ENCODE results near the gene MED13L. TPM values are rescaled to one million over a fixed set of nuclear protein-coding genes. Genes with fewer than 3 reads are reported as not detected.

Gene MED13L
- total and polyA plus RNA-seq, 2 donors (not counting 3 experiments of a cell fraction or from before 2014, with no cell fraction given) = 27.4 to 93.6 TPM

DNA sequence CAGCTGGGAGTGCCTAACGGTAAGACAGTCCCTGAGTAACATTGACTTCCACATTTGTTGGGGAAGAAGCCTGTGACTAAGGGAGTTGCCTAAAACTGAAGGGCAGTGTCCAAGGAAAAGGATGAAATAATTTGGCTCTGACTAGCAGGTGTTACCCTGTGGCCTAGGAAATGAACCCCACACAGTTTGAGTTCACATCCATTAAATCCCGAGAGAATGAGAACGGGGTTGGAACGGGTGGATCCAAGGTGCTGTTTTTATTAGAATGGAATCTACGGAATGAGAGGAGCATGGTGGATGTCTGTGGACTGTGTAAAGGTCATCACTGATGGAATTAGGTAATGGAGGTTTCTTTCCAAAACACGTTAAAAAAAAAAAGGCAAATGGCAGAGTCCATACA lies 324.0 kb downstream of the MED13L start:
- Histone ChIP-seq H3K4me2 (ENCODE audit: insufficient read depth, low read length) (no peak overlapping the region), H2AFZ (ENCODE audit: low read depth, low read length) (no peak overlapping the region), H3K4me1 (ENCODE audit: control insufficient read depth, extremely low read depth, insufficient read depth, low read length) (no peaks in the 10 kb centered on the region), H3K9me3 (replicated peaks; ENCODE audit: control insufficient read depth, insufficient read depth, low read length) (no peaks in the 10 kb centered on the region), H3K4me3 (replicated peaks in 1 of 3; ENCODE audit: insufficient read depth in 1 of 3, low read depth in 1 of 3, low read length in 3 of 3) (no peak overlapping the region), H3K27ac (ENCODE audit: insufficient read depth, low read depth, low read length) (no peak overlapping the region), H3K27me3 (ENCODE audit: control insufficient read depth in 2 of 2, insufficient read depth in 2 of 2, low read length in 2 of 2) (no peaks in the 10 kb centered on the region), H4K20me1 (replicated peaks; ENCODE audit: control insufficient read depth, extremely low read depth, insufficient read depth, low read length) (no peaks in the 10 kb centered on the region), H3K36me3 (ENCODE audit: control insufficient read depth in 2 of 2, extremely low read depth in 1 of 2, insufficient read depth in 2 of 2, low read length in 2 of 2) (peaks cover 3 to 4% of the 10 kb centered on the region in 2 experiments), H3K79me2 (ENCODE audit: control insufficient read depth, insufficient read depth, low read length) (no peaks in the 10 kb centered on the region), H3K9me1 (replicated peaks; ENCODE audit: control insufficient read depth, extremely low read depth, insufficient read depth, low read length) (no peaks in the 10 kb centered on the region), H3K9ac (replicated peaks; ENCODE audit: extremely low read depth, insufficient read depth, low read length) (no peak overlapping the region)
- dilution Hi-C loops (cut with MboI; ENCODE audit: extremely low pct_ligation_motif_present, low sequenced_read_pairs) (no loop called here), intact Hi-C loops (cut with micrococcal nuclease) (no loop called here)
- CTCF ChIA-PET = interaction anchor here (0.7 kb wide), 1 partner anchor 1973 kb away, joined by 3 read pairs; no protein-coding TSS in a partner anchor
- BruUV-seq (replicated peaks) = no TSS peak
- TF ChIP-seq FOS (IDR thresholded peaks at IDR 0.05; ENCODE audit: borderline replicate concordance, insufficient read depth, low read length) = no peak
- TF ChIP-seq EZH2 (IDR thresholded peaks at IDR 0.05; ENCODE audit: borderline replicate concordance, low read depth, low read length, severe bottlenecking) = no peak
- no peak for TF ChIP-seq GATA2 (IDR thresholded peaks at IDR 0.05; ENCODE audit: insufficient read depth, insufficient read length, low read depth, low read length)
- TF ChIP-seq, protein P1, sequence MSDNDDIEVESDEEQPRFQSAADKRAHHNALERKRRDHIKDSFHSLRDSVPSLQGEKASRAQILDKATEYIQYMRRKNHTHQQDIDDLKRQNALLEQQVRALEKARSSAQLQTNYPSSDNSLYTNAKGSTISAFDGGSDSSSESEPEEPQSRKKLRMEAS (IDR thresholded peaks at IDR 0.05; ENCODE audit: insufficient read depth, insufficient read length) = no peak
- POLR2A ChIA-PET = no interaction called here
- no peak for FAIRE-seq
- DNase-seq (ENCODE audit: low read depth, low spot score) = no peak

DNA sequence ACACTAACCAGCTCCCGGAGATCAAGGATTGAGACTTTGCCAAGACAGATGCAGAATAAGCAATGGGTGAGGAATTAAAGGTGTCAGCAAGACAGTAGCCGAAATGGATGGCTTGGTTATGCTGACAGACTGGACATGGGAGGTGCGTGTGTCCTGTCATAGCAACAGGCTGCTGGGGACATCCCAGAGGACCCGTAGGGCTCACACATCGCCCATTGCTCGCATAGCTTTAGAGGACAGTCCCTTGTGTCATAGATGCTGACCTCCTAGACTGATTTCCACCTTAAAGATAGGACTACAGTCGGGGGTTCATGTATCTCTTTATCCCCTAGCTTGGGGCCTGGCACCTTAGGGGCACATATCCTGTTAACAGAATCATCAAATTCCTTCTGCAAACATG lies 324.5 kb downstream of the MED13L start:
- ChIA-PET CTCF (interaction anchor here (0.7 kb wide), 1 partner anchor 1973 kb away, joined by 3 read pairs; no protein-coding TSS in a partner anchor), POLR2A (no interaction called here)
- no TSS peak for BruUV-seq (replicated peaks)
- Histone ChIP-seq H3K36me3 (ENCODE audit: control insufficient read depth in 2 of 2, extremely low read depth in 1 of 2, insufficient read depth in 2 of 2, low read length in 2 of 2) (peaks cover 2 to 3% of the 10 kb centered on the region in 2 experiments), H3K9me1 (replicated peaks; ENCODE audit: control insufficient read depth, extremely low read depth, insufficient read depth, low read length) (no peaks in the 10 kb centered on the region), H3K4me1 (ENCODE audit: control insufficient read depth, extremely low read depth, insufficient read depth, low read length) (no peaks in the 10 kb centered on the region), H2AFZ (ENCODE audit: low read depth, low read length) (no peak overlapping the region), H3K27ac (ENCODE audit: insufficient read depth, low read depth, low read length) (no peak overlapping the region), H3K9me3 (replicated peaks; ENCODE audit: control insufficient read depth, insufficient read depth, low read length) (no peaks in the 10 kb centered on the region), H4K20me1 (replicated peaks; ENCODE audit: control insufficient read depth, extremely low read depth, insufficient read depth, low read length) (no peaks in the 10 kb centered on the region), H3K9ac (replicated peaks; ENCODE audit: extremely low read depth, insufficient read depth, low read length) (no peak overlapping the region), H3K4me2 (ENCODE audit: insufficient read depth, low read length) (no peak overlapping the region), H3K27me3 (ENCODE audit: control insufficient read depth in 2 of 2, insufficient read depth in 2 of 2, low read length in 2 of 2) (no peaks in the 10 kb centered on the region), H3K4me3 (replicated peaks in 1 of 3; ENCODE audit: insufficient read depth in 1 of 3, low read depth in 1 of 3, low read length in 3 of 3) (no peak overlapping the region), H3K79me2 (ENCODE audit: control insufficient read depth, insufficient read depth, low read length) (no peaks in the 10 kb centered on the region)
- TF ChIP-seq FOS (IDR thresholded peaks at IDR 0.05; ENCODE audit: borderline replicate concordance, insufficient read depth, low read length) (no peak), POLR2AphosphoS5 (IDR thresholded peaks at IDR 0.05; ENCODE audit: insufficient read depth, low read depth, low read length) (no peak), JUN (IDR thresholded peaks at IDR 0.05; ENCODE audit: borderline replicate concordance, insufficient read depth, insufficient read length, low read depth) (no peak)
- TF ChIP-seq, protein P2, sequence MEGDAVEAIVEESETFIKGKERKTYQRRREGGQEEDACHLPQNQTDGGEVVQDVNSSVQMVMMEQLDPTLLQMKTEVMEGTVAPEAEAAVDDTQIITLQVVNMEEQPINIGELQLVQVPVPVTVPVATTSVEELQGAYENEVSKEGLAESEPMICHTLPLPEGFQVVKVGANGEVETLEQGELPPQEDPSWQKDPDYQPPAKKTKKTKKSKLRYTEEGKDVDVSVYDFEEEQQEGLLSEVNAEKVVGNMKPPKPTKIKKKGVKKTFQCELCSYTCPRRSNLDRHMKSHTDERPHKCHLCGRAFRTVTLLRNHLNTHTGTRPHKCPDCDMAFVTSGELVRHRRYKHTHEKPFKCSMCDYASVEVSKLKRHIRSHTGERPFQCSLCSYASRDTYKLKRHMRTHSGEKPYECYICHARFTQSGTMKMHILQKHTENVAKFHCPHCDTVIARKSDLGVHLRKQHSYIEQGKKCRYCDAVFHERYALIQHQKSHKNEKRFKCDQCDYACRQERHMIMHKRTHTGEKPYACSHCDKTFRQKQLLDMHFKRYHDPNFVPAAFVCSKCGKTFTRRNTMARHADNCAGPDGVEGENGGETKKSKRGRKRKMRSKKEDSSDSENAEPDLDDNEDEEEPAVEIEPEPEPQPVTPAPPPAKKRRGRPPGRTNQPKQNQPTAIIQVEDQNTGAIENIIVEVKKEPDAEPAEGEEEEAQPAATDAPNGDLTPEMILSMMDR (IDR thresholded peaks at IDR 0.05; ENCODE audit: extremely low read depth in 1 of 2, insufficient read depth in 1 of 2, low read depth in 1 of 2, low read length in 2 of 2) = no peak
- dilution Hi-C loops (cut with MboI; ENCODE audit: extremely low pct_ligation_motif_present, low sequenced_read_pairs) = no loop called here
- FAIRE-seq (no peak), DNase-seq (ENCODE audit: low read depth, low spot score) (no peak)
- intact Hi-C loops (cut with micrococcal nuclease) = no loop called here
